Upper lobe of left lung (tissue), 6 donors: Measurements from ENCODE around the gene ADGRL3. TPM values are rescaled to one million over a fixed set of nuclear protein-coding genes. Genes with fewer than 3 reads are reported as not detected.

Source experiments
- ATAC-seq, 2 donors: fragments of 200-7000 bp; cut with Tn5 transposase; one replicate each; pipeline ENCODE4 v1.9.1; 2022; ENCODE audit warnings: mild to moderate bottlenecking in 2 of 2, moderate library complexity in 2 of 2; ENCODE audit not compliant: low FRiP score in 2 of 2
- DNase-seq, 2 donors: peaks; one replicate each; pipeline ENCODE4 v3.0.0-alpha.2; 2019 to 2020
- H3K27ac ChIP-seq, 4 donors: fragments of 200-600 bp; sonication (generic); one replicate each; pipeline ENCODE4 v1.5.1; 2016 to 2019
- H3K27me3 ChIP-seq, 4 donors: fragments of 200-600 bp; sonication (generic); one replicate each; pipeline ENCODE4 v1.5.1; 2017 to 2019
- H3K36me3 ChIP-seq, 4 donors: fragments of 200-600 bp; sonication (generic); one replicate each; pipeline ENCODE4 v1.5.1; 2016 to 2019
- H3K4me1 ChIP-seq, 4 donors: fragments of 200-600 bp; sonication (generic); one replicate each; pipeline ENCODE4 v1.5.1; 2018 to 2019
- H3K4me3 ChIP-seq, 4 donors: fragments of 200-600 bp; sonication (generic); one replicate each; pipeline ENCODE4 v1.5.1; 2017 to 2019; ENCODE audit warnings: mild to moderate bottlenecking in 2 of 4, moderate library complexity in 1 of 4
- H3K9me3 ChIP-seq, 4 donors: fragments of 200-600 bp; sonication (generic); one replicate each; pipeline ENCODE4 v1.5.1; 2018 to 2019
- EP300 ChIP-seq, 4 donors: sonication (generic); formaldehyde crosslinking; IDR thresholded peaks; one replicate each; pipeline ENCODE4 v1.5.1; 2017; ENCODE audit warnings: antibody characterized with exemption in 4 of 4, control low read depth in 2 of 4
- POLR2A ChIP-seq, 4 donors: fragments of 450-650 bp; IDR thresholded peaks; one replicate each; pipeline ENCODE4 v1.5.1; 2016 to 2017; ENCODE audit warnings: antibody characterized with exemption in 4 of 4, mild to moderate bottlenecking in 2 of 4
- POLR2AphosphoS5 ChIP-seq, 2 donors: sonication (generic); formaldehyde crosslinking; IDR thresholded peaks; one replicate each; pipeline ENCODE4 v1.5.1; 2017; ENCODE audit warnings: antibody characterized with exemption in 2 of 2
- WGBS, 2 donors: methylation state at CpG; one replicate each; pipeline ENCODE4 v1.1.5; 2017 to 2018; 5-methylcytosine and 5-hydroxymethylcytosine counted together
- total RNA-seq, 6 donors: library from RNA; depleted of rRNA in 4 of 6; stranded (reverse); fragments of >200 nt in 4 of 6; gene quantifications; one replicate each; pipeline versions ENCODE4 v1.1.0 to v1.2.1, GENCODE V29; 2016 to 2021
- TF ChIP-seq, protein P1 (sequence below), 6 experiments: fragments of 450-650 bp in 4 of 6; fragments of 200-600 bp in 2 of 6; sonication (generic) in 2 of 6; IDR thresholded peaks; one replicate each; pipeline ENCODE4 v1.5.1; 2016 to 2019; ENCODE audit warnings: antibody characterized with exemption in 6 of 6
- donor health status: DM: no; HTN: no; CAD: no; lungs with moderate emphysema.
- donor health status: DM: no; HTN: yes; CAD: no; lungs with severe emphysema.

ADGRL3 gene
- total RNA-seq, 6 donors from 2014 or later: 1.0 to 8.5 (median 2.9) TPM

DNA sequence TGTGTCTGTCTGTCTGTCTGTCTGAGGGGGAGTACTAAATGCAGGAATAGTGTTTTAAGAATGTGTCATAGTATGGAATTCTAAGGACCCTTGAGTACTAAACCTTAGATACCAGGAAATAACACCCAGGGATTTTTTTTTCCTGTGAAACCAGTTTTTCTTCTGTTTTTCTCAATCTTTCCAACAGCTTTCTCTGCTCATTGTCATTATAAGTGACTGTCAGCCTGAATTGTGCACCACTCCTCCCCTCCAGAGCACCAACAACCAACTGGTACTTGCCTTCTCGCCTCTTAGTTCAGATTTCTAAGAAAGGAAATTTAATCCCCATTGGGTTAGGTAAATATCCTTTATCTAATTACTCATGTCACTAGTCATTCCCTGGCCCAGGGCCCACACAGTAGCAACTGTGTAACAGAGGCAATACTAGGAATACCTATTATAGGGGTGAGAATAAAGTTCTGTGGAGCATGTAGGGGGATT lies 320.6 kb downstream of the ADGRL3 start:
- no peak overlapping the region for H3K27ac ChIP-seq
- no peak for DNase-seq
- no peaks in the 10 kb centered on the region for H3K36me3 ChIP-seq
- no peak overlapping the region for H3K4me3 ChIP-seq
- no peaks in the 10 kb centered on the region for H3K9me3 ChIP-seq
- H3K4me1 ChIP-seq: no peaks in the 10 kb centered on the region
- 68 to 84% methylated on average over 1 of the region's 1 CpG for WGBS, 2 donors
- no peak for TF ChIP-seq EP300 (IDR thresholded peaks at IDR 0.05)
- TF ChIP-seq, protein P1, sequence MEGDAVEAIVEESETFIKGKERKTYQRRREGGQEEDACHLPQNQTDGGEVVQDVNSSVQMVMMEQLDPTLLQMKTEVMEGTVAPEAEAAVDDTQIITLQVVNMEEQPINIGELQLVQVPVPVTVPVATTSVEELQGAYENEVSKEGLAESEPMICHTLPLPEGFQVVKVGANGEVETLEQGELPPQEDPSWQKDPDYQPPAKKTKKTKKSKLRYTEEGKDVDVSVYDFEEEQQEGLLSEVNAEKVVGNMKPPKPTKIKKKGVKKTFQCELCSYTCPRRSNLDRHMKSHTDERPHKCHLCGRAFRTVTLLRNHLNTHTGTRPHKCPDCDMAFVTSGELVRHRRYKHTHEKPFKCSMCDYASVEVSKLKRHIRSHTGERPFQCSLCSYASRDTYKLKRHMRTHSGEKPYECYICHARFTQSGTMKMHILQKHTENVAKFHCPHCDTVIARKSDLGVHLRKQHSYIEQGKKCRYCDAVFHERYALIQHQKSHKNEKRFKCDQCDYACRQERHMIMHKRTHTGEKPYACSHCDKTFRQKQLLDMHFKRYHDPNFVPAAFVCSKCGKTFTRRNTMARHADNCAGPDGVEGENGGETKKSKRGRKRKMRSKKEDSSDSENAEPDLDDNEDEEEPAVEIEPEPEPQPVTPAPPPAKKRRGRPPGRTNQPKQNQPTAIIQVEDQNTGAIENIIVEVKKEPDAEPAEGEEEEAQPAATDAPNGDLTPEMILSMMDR (IDR thresholded peaks at IDR 0.05): no peak
- no peaks in the 10 kb centered on the region for H3K27me3 ChIP-seq
- ATAC-seq: no peak

DNA sequence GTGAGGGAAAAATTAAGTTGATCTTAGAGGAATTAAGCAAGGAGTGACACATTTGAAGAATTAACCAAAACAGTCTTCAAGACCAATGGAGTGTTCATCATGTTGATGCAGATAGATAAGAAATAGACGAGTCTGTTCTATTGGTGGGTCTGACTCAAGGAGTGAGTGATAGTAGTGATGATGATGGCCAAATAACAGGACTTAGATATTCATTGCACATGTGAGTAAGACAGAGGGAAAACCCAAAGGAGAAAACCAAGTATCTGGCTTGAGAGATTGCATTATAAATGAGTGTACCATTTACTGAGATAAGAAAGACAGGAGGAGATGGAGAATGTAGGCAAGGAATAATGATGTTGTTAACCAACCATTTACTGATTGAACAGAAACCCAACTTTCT lies 321.3 kb downstream of the ADGRL3 start:
- Histone ChIP-seq H3K36me3 (no peaks in the 10 kb centered on the region), H3K27ac (no peak overlapping the region), H3K4me3 (no peak overlapping the region), H3K9me3 (no peaks in the 10 kb centered on the region), H3K4me1 (no peaks in the 10 kb centered on the region), H3K27me3 (no peaks in the 10 kb centered on the region)
- DNase-seq (no peak), ATAC-seq (no peak)
- WGBS, 2 donors: 78 to 89% methylated on average over 1 of the region's 1 CpG
- TF ChIP-seq POLR2A (IDR thresholded peaks at IDR 0.05): no peak
- TF ChIP-seq, protein P1 (IDR thresholded peaks at IDR 0.05): no peak
- TF ChIP-seq POLR2AphosphoS5 (IDR thresholded peaks at IDR 0.05): no peak
- TF ChIP-seq EP300 (IDR thresholded peaks at IDR 0.05): no peak

DNA sequence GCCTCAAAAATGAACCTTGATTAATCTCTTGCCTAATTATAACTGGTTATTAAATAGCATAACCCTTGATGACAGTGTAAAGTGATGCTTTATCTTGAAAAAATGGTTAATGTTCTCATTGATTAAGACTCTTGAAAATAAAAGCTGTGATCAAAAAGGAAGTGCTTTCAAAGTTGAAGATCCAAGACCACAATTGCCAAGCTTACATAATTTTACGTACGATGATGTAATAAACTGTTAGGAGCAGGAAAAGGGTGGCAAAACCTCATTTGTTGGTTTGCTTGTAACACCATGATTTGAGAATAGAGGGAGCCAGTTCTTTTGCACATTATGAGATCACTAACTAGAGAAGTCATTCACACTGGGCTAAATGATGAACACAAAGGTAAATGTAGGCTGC lies 322.2 kb downstream of the ADGRL3 start:
- Histone ChIP-seq H3K4me1 (no peaks in the 10 kb centered on the region), H3K27ac (no peak overlapping the region), H3K36me3 (no peaks in the 10 kb centered on the region), H3K4me3 (no peak overlapping the region), H3K9me3 (no peaks in the 10 kb centered on the region), H3K27me3 (no peaks in the 10 kb centered on the region)
- DNase-seq (no peak), ATAC-seq (no peak)
- 63 to 88% methylated on average over 2 of the region's 2 CpGs for WGBS, 2 donors
- TF ChIP-seq, protein P1 (IDR thresholded peaks at IDR 0.05): no peak
- TF ChIP-seq POLR2AphosphoS5 (IDR thresholded peaks at IDR 0.05): no peak
- no peak for TF ChIP-seq EP300 (IDR thresholded peaks at IDR 0.05)
- no peak for TF ChIP-seq POLR2A (IDR thresholded peaks at IDR 0.05)

DNA sequence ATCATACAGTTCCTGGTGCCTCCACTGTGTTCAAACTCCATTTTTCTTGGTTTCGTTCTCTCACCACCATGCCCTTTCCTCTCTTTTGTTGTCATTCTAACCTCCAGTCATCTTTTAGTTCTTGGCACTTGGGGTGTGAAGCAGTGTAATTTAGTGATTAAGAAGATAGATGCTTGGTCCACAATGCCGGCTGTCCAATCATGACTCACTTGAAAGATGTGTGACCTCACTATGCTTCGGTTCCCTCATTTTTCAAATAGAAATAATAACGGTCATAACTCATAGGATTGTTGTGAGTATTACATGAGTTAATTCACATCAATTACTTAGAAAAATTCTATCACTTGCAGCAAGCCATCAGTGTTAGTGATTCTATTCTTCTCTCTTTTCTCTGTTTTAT lies 327.8 kb downstream of the ADGRL3 start:
- H3K27me3 ChIP-seq: no peaks in the 10 kb centered on the region
- H3K4me3 ChIP-seq: no peak overlapping the region
- no peak overlapping the region for H3K27ac ChIP-seq
- no peaks in the 10 kb centered on the region for H3K4me1 ChIP-seq
- WGBS, 2 donors: 91 to 98% methylated on average over 4 of the region's 4 CpGs
- no peaks in the 10 kb centered on the region for H3K36me3 ChIP-seq
- ATAC-seq (no peak), DNase-seq (no peak)
- TF ChIP-seq POLR2A (IDR thresholded peaks at IDR 0.05) (no peak), POLR2AphosphoS5 (IDR thresholded peaks at IDR 0.05) (no peak), EP300 (IDR thresholded peaks at IDR 0.05) (no peak)
- TF ChIP-seq, protein P1 (IDR thresholded peaks at IDR 0.05): no peak
- H3K9me3 ChIP-seq: no peaks in the 10 kb centered on the region

DNA sequence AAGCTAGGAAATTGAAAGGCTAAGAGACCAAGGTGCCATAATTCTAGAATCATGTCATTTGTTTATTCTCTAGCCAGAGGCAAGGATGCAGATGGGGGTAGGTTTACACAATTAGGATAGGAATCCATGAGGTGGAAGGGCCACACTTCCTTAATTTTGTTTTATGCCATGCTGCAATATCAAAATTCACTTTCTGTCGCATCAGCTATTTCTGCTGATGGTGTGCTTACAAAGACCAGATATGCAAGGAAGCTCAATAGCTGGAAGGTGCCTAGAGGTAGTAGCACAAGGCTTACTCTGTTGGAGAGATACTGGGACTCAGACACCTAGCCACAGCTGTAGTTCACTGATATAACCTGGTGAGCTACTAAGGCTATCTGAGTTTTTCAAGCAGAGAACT lies 328.5 kb downstream of the ADGRL3 start:
- TF ChIP-seq, protein P1 (IDR thresholded peaks at IDR 0.05): no peak
- TF ChIP-seq EP300 (IDR thresholded peaks at IDR 0.05): no peak
- no peak for TF ChIP-seq POLR2A (IDR thresholded peaks at IDR 0.05)
- no peak for TF ChIP-seq POLR2AphosphoS5 (IDR thresholded peaks at IDR 0.05)
- WGBS, 2 donors: 92 to 93% methylated on average over 1 of the region's 1 CpG
- ATAC-seq (no peak), DNase-seq (no peak)
- no peaks in the 10 kb centered on the region for H3K36me3 ChIP-seq
- no peak overlapping the region for H3K27ac ChIP-seq
- H3K4me3 ChIP-seq: no peak overlapping the region
- no peaks in the 10 kb centered on the region for H3K27me3 ChIP-seq
- no peaks in the 10 kb centered on the region for H3K9me3 ChIP-seq
- H3K4me1 ChIP-seq: no peaks in the 10 kb centered on the region
